Glomerular endothelial cell (primary cell): Measurements from ENCODE around the gene EGFR. TPM values are rescaled to one million over a fixed set of nuclear protein-coding genes. Genes with fewer than 3 reads are reported as not detected.
"Not testable (repeated sequence)": the region's sequence is repeated elsewhere in the genome, so short reads cannot be mapped to it uniquely, and the experiment has no call there.

ENCODE experiments used
- DNase-seq: peaks from one replicate; pipeline ENCODE4 v3.0.0-alpha.2; 2011; ENCODE audit warnings: low read depth, low spot score; ENCODE audit errors: extremely low read depth
- total RNA-seq: library from RNA; depleted of rRNA; stranded (reverse); fragments of >200 nt; gene quantifications from 2 replicates; pipeline ENCODE4 v1.2.3, GENCODE V29; 2015

Gene EGFR
- total RNA-seq, 1 donor from 2014 or later = 21.7 TPM

DNA sequence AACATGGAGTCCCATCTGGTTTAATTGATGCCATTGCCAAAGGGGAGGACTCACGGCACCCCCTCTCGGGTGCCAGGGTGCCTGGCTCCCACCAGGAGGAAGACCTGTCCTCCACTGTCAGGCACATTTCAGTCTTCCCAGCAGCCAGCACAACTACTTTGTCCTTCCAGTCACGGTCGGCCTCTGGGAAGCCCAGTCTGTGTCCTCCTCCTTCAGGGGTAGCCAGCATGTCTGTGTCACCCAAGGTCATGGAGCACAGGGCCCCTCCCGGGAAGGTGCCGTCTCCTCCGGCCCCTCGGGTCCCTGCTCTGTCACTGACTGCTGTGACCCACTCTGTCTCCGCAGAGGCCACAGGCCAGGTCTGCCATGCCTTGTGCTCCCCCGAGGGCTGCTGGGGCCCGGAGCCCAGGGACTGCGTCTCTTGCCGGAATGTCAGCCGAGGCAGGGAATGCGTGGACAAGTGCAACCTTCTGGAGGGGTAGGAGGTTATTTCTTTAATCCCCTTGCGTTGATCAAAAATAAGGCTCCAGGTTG lies 142.4 kb downstream of the EGFR start:
- no peak for DNase-seq

DNA sequence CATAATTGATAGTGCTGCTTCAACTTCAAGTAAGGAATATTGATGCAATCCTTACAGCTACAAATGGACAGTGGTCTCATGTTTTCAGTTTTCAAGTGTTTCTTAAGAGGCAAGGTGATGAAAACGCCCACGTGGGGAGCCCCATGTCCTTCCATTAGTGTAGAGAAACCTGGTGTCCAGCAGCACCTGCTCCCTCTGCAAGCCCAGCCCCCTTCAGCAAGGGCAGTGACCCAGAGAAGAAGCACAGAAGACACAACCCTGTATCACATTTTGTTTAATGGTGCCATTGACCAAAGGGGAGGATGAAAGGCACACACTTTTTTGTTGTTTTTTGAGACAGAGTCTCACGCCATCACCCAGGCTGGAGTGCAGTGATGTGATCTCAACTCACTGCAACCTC lies 143.7 kb downstream of the EGFR start:
- DNase-seq = no peak

DNA sequence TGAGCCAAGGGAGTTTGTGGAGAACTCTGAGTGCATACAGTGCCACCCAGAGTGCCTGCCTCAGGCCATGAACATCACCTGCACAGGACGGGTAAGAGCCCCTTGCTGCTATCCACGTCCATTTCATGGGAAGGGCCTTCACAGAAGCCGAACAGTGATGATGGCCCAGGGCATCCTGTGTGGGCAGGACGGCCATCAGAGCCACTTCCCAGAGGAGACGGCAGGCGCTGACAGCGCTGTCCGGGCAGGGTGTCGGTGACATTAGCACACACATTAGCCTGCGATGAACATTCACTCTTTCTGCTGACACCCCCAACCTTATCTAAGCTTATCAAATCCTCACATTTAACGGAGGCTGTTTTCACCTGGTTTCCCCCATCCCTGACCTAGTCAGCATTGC lies 144.9 kb downstream of the EGFR start:
- DNase-seq = no peak

DNA sequence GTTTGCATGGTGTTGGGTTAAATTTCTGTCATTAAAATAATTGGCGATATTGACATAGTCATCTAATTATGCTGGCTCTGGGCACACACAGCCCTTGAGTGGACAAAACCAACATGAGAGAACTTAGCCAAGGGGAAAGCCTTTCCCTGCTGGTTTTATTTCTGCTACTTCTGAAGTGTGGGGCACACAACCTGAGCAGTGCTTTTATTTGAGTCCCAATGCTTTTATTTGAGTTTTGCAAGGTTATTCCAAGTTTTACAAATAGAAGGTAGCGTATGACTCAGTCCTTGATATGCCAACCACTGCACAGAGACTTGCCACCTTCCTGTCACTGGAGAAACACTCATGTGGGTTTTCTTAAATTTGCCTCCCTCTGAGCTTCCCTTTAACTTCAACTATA lies 145.7 kb downstream of the EGFR start:
- DNase-seq = no peak

DNA sequence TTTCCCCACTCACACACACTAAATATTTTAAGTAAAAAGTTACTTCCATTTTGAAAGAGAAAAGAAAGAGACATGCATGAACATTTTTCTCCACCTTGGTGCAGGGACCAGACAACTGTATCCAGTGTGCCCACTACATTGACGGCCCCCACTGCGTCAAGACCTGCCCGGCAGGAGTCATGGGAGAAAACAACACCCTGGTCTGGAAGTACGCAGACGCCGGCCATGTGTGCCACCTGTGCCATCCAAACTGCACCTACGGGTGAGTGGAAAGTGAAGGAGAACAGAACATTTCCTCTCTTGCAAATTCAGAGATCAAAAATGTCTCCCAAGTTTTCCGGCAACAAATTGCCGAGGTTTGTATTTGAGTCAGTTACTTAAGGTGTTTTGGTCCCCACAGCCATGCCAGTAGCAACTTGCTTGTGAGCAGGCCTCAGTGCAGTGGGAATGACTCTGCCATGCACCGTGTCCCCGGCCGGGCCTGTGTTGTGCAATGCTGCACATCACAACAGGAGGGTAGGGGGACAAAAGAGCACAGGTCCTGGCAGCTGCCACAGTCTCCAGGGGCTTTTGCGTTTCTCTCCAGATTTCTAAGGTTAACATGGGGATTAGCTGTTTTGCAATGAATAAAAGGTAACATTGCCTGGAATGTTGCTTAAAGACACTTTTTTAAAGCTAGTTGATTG lies 146.5 kb downstream of the EGFR start:
- DNase-seq = no peak

DNA sequence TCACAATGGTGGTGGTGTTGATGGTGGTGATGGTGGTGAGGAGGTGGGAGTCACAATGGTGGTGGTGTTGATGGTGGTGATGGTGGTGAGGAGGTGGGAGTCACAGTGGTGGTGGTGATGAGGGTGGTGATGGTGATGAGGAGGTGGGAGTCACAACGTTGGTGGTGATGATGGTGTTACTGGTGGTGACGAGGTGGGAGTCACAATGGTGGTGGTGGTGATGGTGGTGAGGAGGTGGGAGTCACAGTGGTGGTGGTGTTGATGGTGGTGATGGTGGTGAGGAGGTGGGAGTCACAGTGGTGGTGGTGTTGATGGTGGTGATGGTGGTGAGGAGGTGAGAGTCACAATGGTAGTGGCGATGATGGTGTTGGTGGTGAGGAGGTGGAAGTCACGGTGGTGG lies 148.5 kb downstream of the EGFR start:
- not testable (repeated sequence) for DNase-seq

DNA sequence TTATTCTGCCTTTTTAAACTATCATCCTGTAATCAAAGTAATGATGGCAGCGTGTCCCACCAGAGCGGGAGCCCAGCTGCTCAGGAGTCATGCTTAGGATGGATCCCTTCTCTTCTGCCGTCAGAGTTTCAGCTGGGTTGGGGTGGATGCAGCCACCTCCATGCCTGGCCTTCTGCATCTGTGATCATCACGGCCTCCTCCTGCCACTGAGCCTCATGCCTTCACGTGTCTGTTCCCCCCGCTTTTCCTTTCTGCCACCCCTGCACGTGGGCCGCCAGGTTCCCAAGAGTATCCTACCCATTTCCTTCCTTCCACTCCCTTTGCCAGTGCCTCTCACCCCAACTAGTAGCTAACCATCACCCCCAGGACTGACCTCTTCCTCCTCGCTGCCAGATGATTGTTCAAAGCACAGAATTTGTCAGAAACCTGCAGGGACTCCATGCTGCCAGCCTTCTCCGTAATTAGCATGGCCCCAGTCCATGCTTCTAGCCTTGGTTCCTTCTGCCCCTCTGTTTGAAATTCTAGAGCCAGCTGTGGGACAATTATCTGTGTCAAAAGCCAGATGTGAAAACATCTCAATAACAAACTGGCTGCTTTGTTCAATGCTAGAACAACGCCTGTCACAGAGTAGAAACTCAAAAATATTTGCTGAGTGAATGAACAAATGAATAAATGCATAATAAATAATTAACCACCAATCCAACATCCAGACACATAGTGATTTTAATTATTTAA lies 151.7 kb downstream of the EGFR start:
- no peak for DNase-seq

DNA sequence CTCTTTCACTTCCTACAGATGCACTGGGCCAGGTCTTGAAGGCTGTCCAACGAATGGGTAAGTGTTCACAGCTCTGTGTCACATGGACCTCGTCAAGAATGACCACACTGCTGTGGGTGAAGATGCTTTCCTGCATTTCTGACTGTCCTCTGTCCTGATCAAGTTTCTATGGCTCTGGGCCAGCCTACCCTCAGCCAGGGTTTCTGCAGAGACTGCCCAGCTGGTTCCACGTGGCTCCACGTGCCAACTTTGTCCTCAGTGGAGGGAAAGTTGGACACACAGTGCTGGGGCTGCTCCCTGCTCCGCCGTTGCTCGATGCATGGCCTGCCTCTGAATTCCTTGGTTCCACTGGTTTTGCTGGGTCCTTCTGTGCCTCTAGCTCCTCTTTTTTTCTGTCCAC lies 152.3 kb downstream of the EGFR start:
- no peak for DNase-seq

DNA sequence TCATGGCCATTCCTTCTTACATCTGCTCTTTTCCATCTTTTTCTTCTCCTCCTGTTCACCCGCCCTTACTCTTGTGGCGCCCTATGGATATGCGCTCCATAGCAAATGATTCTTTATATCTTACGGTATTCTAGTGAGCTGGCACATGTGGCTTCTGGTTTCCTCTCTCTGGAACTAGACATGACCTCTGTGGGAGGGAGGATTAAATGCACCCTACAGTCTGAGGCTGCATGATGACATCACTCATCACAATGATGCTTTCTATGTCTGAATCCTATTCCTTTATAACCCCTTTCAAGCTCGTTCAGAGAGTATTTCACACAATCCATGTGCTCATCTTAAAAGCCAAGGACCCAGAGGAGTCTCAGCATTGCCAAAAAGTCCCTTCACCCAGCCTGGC lies 153.3 kb downstream of the EGFR start:
- DNase-seq = no peak

DNA sequence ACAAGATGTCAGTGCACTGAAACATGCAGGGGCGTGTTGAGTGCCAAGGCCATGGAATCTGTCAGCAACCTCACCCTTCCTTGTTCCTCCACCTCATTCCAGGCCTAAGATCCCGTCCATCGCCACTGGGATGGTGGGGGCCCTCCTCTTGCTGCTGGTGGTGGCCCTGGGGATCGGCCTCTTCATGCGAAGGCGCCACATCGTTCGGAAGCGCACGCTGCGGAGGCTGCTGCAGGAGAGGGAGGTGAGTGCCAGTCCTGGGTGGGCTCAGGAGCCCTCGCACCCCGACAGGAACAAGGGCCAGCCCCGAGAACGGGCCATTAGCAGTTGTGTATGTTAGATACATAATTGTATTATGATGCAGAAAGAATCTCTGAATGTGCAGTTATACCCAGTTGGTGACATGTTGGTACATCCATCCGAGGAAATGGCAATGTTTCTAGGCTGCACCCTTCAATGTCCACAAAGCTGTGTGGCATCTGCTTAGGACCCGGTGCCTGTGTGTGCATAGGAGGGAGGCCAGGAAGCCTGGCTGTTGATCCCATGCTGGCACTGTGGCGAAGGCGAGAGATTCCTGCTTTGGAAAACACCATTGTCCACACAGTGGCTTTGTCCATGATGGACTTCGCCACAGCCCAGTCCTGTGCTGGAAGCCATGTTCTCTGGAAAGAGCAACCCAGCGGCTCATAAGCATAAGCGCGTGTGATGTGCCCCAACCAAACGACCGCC lies 154.2 kb downstream of the EGFR start:
- no peak for DNase-seq

DNA sequence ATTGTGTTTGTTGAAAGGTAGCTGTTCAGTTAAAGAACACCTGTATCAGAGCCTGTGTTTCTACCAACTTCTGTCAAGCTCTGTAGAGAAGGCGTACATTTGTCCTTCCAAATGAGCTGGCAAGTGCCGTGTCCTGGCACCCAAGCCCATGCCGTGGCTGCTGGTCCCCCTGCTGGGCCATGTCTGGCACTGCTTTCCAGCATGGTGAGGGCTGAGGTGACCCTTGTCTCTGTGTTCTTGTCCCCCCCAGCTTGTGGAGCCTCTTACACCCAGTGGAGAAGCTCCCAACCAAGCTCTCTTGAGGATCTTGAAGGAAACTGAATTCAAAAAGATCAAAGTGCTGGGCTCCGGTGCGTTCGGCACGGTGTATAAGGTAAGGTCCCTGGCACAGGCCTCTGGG lies 154.9 kb downstream of the EGFR start:
- no peak for DNase-seq

DNA sequence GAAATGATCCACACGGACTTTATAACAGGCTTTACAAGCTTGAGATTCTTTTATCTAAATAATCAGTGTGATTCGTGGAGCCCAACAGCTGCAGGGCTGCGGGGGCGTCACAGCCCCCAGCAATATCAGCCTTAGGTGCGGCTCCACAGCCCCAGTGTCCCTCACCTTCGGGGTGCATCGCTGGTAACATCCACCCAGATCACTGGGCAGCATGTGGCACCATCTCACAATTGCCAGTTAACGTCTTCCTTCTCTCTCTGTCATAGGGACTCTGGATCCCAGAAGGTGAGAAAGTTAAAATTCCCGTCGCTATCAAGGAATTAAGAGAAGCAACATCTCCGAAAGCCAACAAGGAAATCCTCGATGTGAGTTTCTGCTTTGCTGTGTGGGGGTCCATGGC lies 155.6 kb downstream of the EGFR start:
- no peak for DNase-seq

DNA sequence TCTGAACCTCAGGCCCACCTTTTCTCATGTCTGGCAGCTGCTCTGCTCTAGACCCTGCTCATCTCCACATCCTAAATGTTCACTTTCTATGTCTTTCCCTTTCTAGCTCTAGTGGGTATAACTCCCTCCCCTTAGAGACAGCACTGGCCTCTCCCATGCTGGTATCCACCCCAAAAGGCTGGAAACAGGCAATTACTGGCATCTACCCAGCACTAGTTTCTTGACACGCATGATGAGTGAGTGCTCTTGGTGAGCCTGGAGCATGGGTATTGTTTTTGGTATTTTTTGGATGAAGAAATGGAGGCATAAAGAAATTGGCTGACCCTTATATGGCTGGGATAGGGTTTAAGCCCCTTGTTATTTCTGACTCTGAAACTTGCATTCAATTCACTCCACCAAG lies 156.0 kb downstream of the EGFR start:
- DNase-seq = no peak

DNA sequence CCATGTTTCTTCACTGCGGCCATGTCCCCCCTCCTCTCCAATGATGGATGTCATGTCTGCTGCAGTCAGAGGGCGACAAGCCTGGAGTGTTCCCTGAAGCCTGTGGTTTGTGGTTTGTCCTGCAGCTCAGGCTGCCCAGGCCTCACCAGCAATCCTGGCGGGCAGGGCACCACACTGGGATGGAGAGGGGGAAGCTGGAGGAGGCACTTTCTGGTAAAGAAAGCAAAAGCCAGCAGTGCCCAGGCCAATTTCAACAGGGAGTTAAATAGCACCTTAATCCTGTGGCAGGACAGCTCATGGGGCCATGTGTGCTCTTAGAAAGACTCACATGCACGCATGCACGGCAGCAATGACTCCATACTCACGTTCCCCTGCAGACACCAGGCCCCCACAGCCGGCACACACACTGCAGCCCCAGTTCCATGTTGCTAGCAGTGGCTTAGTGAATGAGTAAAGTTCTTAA lies 158.3 kb downstream of the EGFR start:
- DNase-seq = no peak

DNA sequence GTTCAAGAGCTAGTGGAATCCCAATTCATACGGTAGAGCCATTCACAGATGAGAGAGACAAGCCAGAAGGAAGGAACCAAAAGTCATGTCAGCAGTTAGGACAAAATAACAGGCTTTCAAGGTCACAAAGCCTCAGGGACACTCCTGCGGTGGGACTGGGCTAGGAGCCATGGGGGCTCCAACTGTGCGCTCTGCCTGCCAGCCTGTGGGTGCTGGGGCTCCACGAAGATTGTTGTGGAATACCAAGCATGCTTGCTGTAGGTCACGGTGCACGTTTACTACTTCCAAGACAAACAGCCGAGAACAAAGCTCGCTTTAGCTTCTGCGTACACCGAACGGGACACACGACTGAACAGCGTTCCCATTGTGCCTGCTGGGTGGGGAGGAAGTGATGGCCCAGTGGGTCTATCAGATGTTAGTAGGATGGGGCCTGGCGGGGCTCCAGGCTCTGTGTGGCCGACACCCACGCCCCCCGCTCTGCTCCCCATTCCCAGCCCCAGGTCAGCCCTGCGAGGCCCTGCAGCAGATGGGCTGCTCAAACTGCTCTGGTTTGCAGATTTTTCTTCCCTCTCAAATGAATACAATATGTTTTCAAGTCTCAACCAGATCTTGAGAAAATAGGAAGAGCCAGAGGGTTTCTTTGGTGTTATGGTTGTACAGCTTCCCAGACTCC lies 158.9 kb downstream of the EGFR start:
- no peak for DNase-seq

DNA sequence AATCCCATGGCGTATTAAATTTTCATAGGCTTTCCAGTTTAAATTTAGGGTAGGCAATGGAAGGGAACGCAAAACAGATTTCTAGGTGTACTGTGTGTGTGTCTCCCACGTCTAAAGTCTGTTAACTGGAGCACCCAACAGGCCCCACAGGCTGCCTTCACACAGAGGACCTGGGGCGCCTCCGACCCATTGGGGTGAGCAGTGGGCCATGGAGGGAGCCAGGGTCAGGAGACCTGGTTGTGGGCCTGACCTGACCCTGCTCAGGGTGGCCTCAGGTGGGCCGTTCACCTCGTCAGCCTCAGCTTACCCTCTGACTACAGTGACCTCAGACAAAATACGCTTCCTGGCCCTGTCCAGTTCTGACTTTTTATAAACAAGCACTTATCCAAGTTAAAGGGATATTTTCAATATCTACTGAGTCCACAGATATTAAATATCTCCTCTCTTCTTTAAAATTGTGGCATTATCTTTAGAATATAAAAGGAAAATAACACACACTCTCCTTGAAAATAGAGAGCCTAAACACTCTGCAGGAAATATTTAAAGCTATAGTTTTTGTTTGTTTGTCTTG lies 159.6 kb downstream of the EGFR start:
- no peak for DNase-seq

DNA sequence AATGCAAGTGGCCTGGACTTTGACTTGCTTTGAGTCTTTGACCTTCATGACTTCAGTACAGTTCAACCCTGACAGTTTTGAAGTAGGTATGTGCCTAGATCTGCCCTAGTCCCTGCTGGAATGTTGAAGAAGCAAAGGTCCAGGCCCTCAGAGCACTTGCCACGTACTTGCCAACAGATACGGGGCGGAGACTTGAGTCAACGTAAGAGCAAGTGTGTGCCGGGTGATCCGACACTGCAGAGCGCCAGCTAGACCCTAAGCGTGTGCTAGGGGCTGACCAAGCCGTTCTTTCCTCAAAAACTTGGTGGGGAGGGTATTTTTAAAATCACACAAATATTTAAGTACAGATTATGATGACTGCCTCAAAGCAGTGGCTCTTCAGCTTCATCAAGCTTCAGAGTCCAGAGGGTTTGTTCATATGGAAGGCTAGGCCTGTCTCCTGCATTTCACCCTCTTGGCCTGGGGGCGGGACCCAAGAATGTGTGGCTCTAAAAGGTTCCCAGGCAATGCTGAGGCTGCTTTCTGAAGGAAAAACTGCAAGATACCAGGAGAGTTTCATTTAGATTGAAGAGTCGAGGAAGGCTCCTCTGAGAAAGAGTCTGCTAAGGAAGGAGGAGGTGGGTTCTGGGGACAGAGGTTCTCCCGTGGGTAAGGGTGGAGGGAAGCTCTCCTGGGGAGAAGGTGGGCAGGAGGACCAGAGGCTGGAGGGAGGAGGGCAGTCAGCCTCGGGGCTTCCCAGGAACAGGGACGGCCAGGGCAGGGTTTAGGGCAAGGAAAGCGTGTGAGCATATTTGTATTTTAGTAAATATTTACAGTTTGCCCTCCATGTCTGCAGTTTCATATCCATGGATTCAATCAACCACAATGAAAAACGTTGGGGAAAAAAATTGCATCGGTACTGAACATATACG lies 160.3 kb downstream of the EGFR start:
- no peak for DNase-seq

DNA sequence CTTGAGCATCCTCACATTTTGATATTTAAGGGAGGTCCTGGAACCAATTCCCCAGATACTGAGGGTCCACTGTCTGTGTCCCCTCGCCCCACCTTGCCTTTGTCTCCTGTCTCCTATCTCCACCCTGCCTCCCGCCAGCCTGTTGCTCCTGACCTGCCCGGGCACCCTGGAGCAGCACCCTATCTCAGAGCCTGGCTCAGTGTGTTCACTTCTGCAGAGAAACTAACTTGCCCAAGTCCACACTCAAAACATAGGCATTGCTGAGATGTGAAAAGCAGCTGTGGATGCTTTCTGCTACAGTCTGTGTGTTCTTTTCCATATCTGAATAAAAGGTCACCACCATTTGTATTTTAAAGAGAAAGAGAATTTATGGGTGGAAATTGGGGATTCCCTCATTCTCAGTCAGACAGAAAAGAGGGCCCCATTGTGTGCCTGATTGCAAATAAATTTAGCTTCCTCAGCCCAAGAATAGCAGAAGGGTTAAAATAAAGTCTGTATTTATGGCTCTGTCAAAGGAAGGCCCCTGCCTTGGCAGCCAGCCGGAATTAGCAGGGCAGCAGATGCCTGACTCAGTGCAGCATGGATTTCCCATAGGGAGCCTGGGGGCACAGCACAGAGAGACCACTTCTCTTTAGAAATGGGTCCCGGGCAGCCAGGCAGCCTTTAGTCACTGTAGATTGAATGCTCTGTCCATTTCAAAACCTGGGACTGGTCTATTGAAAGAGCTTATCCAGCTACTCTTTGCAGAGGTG lies 161.3 kb downstream of the EGFR start:
- DNase-seq = no peak

DNA sequence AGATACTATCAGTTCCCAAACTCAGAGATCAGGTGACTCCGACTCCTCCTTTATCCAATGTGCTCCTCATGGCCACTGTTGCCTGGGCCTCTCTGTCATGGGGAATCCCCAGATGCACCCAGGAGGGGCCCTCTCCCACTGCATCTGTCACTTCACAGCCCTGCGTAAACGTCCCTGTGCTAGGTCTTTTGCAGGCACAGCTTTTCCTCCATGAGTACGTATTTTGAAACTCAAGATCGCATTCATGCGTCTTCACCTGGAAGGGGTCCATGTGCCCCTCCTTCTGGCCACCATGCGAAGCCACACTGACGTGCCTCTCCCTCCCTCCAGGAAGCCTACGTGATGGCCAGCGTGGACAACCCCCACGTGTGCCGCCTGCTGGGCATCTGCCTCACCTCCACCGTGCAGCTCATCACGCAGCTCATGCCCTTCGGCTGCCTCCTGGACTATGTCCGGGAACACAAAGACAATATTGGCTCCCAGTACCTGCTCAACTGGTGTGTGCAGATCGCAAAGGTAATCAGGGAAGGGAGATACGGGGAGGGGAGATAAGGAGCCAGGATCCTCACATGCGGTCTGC lies 162.2 kb downstream of the EGFR start:
- no peak for DNase-seq
